IgD-negative memory B cell (primary cell): ENCODE results near the gene PHACTR1. TPM values are rescaled to one million over a fixed set of nuclear protein-coding genes. Genes with fewer than 3 reads are reported as not detected.
"Not testable (repeated sequence)": the region's sequence is repeated elsewhere in the genome, so short reads cannot be mapped to it uniquely, and the experiment has no call there.

Experiments
- H3K27ac Mint-ChIP-seq, 3 donors: one replicate each; pipeline ENCODE4 v1.8.0; 2020 to 2022; ENCODE audit warnings: mild to moderate bottlenecking in 3 of 3, mixed read lengths in 3 of 3, moderate library complexity in 1 of 3
- H3K27me3 Mint-ChIP-seq: one replicate; pipeline ENCODE4 v1.8.0; 2021; ENCODE audit warnings: mixed read lengths
- H3K36me3 Mint-ChIP-seq: one replicate; pipeline ENCODE4 v1.8.0; 2020; ENCODE audit warnings: mild to moderate bottlenecking, mixed read lengths
- H3K4me1 Mint-ChIP-seq, 3 donors: one replicate each; pipeline ENCODE4 v1.8.0; 2020 to 2022; ENCODE audit warnings: mixed read lengths in 3 of 3, mild to moderate bottlenecking in 1 of 3
- H3K4me3 Mint-ChIP-seq, 4 donors: one replicate each; pipeline ENCODE4 v1.8.0; 2020 to 2022; ENCODE audit warnings: mild to moderate bottlenecking in 4 of 4, mixed read lengths in 4 of 4, moderate library complexity in 3 of 4
- H3K9me3 Mint-ChIP-seq, 3 donors: one replicate each; pipeline ENCODE4 v1.8.0; 2020 to 2021; ENCODE audit warnings: mixed read lengths in 3 of 3, mild to moderate bottlenecking in 1 of 3
- polyA plus RNA-seq: library from polyadenylated mRNA; unstranded; fragments of 300-500 nt; fragmentation: Illumina TruSeq; gene quantifications from one replicate; pipeline ENCODE4 v1.2.3, GENCODE V29; 2021

PHACTR1 gene
- polyA plus RNA-seq, 1 donor from 2014 or later: 12.8 TPM

DNA sequence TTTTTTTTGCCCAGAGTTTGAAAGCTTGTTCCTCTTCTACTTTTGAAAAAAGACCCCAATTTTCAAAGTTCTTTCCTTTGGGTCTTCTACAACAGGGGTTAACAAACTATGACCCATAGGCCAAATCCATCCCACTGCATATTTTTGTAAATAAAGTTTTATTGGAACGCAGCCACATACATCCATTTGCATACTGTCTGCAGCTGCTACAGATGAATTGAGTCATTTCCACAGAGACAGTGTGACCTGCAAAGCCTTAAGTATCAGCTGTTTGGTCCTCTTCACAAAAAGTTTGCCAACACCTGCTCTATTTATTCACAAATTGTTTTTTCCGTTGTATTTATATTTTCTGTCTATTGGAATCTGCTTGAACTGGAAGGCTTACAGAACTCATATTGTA is 422.6 kb downstream of the PHACTR1 start:
- H3K27me3 Mint-ChIP-seq: peaks cover 2% of the 10 kb centered on the region

DNA sequence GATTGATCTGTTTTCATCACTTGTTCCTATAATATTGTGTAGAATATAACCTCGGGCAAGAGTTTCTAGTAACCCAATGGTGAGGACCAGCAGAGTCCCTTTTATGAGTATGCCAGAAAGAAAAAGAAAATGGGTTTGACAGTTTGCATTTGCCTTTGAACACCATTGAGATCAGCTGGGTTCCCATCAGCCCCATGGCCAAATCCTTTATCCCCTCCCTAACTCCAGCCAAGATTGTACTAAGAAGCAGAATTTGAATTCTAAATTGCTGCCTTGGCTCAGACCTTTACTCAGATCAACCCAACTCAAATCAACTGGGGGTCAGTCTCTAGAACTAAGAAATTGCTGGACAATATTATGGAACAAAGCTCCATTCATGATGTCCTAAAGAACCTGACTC is 424.4 kb downstream of the PHACTR1 start:
- Mint-ChIP-seq H3K4me3 (no peak overlapping the region), H3K27me3 (no peaks in the 10 kb centered on the region), H3K27ac (no peak overlapping the region), H3K9me3 (peaks cover 0 to 2% (median 0%) of the 10 kb centered on the region in 3 donors), H3K36me3 (no peaks in the 10 kb centered on the region), H3K4me1 (peaks cover 0 to 2% (median 1%) of the 10 kb centered on the region in 3 donors)

More for the DNA sequence above, 422.6 kb downstream of the PHACTR1 start:
- Mint-ChIP-seq H3K27ac (no peak overlapping the region), H3K9me3 (peaks cover 0 to 2% (median 0%) of the 10 kb centered on the region in 3 donors), H3K36me3 (no peaks in the 10 kb centered on the region), H3K4me1 (peaks cover 0 to 2% (median 1%) of the 10 kb centered on the region in 3 donors), H3K4me3 (no peak overlapping the region)

DNA sequence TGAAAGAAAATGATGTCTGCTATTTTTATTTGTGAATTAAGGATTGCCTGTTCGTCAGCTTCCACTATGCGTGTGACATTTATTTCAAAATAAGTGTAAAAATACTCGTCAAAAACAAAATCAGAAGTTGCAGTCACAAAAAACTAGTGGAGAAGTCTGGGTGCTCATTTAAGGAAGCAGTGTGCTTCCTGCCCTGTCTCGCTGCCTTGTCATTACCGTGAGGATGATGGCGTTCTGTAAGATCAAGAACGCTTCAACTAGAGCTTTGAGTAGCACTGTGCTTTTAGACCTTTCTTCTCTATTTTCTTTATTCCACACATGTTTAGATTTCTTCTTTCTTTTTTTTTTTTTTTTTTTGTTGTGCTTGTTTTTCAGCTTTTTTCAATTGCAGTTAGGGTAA is 424.8 kb downstream of the PHACTR1 start:
- Mint-ChIP-seq H3K27ac (no peak overlapping the region), H3K4me3 (no peak overlapping the region), H3K36me3 (no peaks in the 10 kb centered on the region), H3K9me3 (peaks cover 0 to 2% (median 0%) of the 10 kb centered on the region in 3 donors), H3K27me3 (no peaks in the 10 kb centered on the region), H3K4me1 (peaks cover 0 to 2% (median 1%) of the 10 kb centered on the region in 3 donors)

DNA sequence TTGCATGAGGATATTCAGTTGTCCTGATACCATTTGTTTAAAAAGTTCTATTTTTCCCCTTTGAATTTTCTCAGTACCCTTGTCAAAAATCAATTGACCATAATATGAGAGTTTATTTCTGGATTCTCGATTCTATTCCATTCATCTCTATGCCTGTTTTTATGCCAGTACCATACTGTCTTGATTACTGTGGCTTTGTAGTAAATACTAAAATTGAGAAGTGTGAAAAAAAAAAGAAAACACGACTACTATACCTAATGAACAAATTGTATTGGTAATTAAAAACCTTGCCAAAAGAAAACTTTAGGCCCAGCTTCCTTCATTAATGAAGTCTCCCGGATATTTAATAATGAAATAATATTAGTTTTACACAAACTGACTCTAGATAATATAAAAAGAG is 426.0 kb downstream of the PHACTR1 start:
- H3K9me3 Mint-ChIP-seq: no peaks in the 10 kb centered on the region

DNA sequence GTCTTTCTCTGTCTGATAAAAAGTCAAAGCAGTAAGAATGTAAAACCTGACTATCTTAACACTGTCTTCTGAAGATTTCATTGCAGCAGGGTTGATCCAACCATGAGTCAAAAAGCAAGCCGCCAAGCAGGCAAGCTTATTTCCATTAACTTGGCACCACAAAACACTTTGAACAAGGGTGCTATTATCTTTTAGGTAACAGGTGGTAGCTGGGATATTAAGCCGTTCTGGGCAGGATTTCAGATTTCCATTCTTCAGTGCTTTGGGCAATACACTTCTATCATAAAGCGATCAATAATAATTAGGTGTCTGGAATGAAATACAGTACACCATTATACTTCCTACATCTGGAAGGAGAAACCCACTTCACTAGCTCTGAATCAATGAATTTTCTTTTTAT is 429.9 kb downstream of the PHACTR1 start:
- H3K27ac Mint-ChIP-seq: no peak overlapping the region

More for the DNA sequence above, 426.0 kb downstream of the PHACTR1 start:
- no peak overlapping the region for H3K27ac Mint-ChIP-seq
- peaks cover 1% of the 10 kb centered on the region for H3K27me3 Mint-ChIP-seq
- no peak overlapping the region for H3K4me3 Mint-ChIP-seq
- H3K36me3 Mint-ChIP-seq: no peaks in the 10 kb centered on the region
- H3K4me1 Mint-ChIP-seq: peaks cover 0 to 2% (median 1%) of the 10 kb centered on the region in 3 donors

DNA sequence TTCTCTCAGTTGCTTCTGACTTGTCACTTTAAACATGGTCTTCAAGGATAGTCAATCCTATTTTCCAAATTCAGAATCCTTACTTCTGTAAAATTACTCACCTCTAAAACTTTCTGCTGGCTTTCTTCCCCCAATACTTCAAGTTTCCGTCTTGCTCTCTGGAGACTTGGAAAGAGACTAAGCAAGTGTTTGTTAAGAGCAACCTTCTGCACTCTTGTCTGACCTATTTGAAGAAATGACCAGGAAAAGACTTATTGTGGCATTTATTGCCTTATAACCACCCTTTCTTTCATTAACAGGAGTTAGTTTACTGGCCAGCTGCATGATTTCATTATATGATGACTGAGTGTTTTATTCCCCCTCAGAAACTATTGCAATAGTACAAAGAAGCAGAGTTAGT is 430.8 kb downstream of the PHACTR1 start:
- Mint-ChIP-seq H3K36me3 (no peaks in the 10 kb centered on the region), H3K9me3 (peaks cover 1 to 3% (median 3%) of the 10 kb centered on the region in 3 donors), H3K4me1 (no peaks in the 10 kb centered on the region), H3K4me3 (no peak overlapping the region), H3K27me3 (peaks cover 7% of the 10 kb centered on the region), H3K27ac (no peak overlapping the region)

More for the DNA sequence above, 429.9 kb downstream of the PHACTR1 start:
- Mint-ChIP-seq H3K4me1 (no peaks in the 10 kb centered on the region), H3K36me3 (no peaks in the 10 kb centered on the region), H3K4me3 (no peak overlapping the region), H3K27me3 (peaks cover 5% of the 10 kb centered on the region), H3K9me3 (peaks cover 1 to 3% (median 3%) of the 10 kb centered on the region in 3 donors)

DNA sequence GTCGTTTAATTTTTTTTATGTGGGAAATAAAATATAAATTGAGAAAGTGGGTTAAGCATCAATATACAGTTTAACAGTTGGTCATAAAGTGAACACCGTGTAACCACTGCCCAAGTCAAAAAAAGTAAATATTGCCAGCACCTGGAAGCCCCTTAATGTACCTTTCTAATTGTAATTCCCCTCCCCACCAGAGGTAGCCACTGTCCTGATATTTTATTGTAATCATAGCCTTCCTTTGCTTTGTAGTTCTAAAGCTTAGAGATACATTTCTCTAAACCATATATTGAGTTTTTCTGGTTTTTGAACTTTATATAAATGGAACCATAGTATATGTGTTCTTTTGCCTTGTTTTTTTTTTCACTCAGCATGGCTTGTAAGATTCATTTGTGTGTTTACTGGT is 431.2 kb downstream of the PHACTR1 start:
- no peaks in the 10 kb centered on the region for H3K36me3 Mint-ChIP-seq
- no peaks in the 10 kb centered on the region for H3K4me1 Mint-ChIP-seq
- H3K4me3 Mint-ChIP-seq: no peak overlapping the region
- H3K27ac Mint-ChIP-seq: no peak overlapping the region
- peaks cover 9% of the 10 kb centered on the region for H3K27me3 Mint-ChIP-seq
- peaks cover 1 to 3% (median 3%) of the 10 kb centered on the region in 3 donors for H3K9me3 Mint-ChIP-seq

DNA sequence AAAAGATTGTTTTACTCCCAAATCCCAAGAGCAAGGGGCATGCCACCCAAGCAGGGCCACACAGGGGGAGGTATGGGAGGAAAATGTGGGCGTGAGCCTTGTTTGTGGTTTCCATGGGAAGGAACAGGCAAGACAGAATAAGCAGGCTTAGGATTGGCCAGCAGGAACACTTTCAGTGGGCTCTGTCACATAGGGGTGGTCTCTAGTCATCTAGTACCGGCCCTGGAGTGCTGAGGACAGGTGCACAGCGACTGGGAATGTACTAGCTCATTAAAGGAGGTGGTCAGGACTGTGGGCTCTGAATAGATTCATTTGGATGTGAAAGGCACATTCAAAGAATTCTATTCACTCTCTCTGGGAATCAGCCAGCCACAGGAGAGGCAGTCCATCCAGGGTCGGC is 436.2 kb downstream of the PHACTR1 start:
- Mint-ChIP-seq H3K27ac (no peak overlapping the region), H3K36me3 (no peaks in the 10 kb centered on the region), H3K27me3 (peaks cover 7% of the 10 kb centered on the region), H3K4me1 (no peaks in the 10 kb centered on the region), H3K9me3 (peaks cover 1 to 3% (median 3%) of the 10 kb centered on the region in 3 donors), H3K4me3 (no peak overlapping the region)

DNA sequence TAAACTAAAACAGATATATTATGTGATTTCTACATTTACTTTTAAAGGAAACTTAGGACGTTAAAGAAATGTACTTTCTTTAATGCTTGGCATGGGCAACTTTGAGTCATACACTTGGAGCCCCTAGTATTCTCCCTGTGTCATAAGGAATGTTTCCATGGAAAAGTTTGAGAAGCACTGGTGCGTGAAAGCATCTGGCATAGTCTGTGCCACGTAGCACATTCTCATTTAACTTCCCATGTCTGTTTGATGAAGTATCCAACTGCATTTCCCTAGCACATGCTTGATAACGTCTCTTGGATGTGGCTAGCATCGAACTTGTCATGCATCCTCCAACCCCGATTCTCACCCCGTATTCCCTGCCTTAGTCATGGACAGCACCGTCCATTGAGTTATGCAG is 439.8 kb downstream of the PHACTR1 start:
- peaks cover 8% of the 10 kb centered on the region for H3K27me3 Mint-ChIP-seq
- no peaks in the 10 kb centered on the region for H3K36me3 Mint-ChIP-seq
- no peaks in the 10 kb centered on the region for H3K4me1 Mint-ChIP-seq
- H3K27ac Mint-ChIP-seq: no peak overlapping the region
- H3K4me3 Mint-ChIP-seq: no peak overlapping the region
- peaks cover 0 to under 1% (median 0%) of the 10 kb centered on the region in 3 donors for H3K9me3 Mint-ChIP-seq

DNA sequence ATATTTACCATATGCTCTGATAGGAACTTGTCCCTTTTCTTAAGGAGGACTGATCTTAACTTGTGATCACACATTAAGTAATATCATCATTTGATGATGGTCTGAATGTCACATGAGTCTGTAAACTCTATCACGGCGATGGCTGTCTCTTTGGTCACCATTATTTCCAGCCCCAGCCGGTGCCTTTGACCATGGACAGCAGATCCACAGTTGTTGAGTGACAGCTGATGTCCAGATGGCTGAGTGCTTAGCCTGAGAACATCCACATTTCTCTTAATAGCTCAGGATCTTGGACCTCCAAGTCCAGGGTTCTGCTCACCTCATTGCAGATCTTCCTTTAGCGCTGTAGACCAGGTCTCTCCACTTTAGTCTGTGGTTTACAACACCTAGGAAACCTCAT is 440.7 kb downstream of the PHACTR1 start:
- no peaks in the 10 kb centered on the region for H3K9me3 Mint-ChIP-seq
- no peaks in the 10 kb centered on the region for H3K36me3 Mint-ChIP-seq
- H3K4me1 Mint-ChIP-seq: no peaks in the 10 kb centered on the region
- H3K27ac Mint-ChIP-seq: no peak overlapping the region
- no peak overlapping the region for H3K4me3 Mint-ChIP-seq
- peaks cover 10% of the 10 kb centered on the region for H3K27me3 Mint-ChIP-seq

DNA sequence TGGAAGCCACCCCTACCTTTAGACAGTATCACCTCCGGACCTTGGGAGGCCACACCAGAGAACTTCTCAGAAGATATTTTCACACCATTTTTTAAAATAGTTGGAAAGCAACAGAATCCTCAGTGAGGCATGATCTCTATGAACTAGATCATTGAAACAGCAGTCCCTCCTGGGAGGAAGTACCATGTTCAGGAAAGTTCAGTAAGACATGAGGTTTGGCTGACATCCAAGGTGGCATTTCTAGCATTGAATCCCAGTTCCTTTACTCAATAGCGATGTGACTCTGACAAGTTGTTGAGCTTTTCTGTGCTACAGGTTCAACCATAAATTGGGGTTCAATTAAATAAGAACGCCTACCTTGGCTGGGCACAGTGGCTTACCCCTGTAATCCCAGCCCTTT is 442.7 kb downstream of the PHACTR1 start:
- no peak overlapping the region for H3K4me3 Mint-ChIP-seq
- H3K4me1 Mint-ChIP-seq: peaks cover 0 to 2% (median 2%) of the 10 kb centered on the region in 3 donors
- H3K9me3 Mint-ChIP-seq: no peaks in the 10 kb centered on the region
- H3K36me3 Mint-ChIP-seq: no peaks in the 10 kb centered on the region
- peaks cover 8% of the 10 kb centered on the region for H3K27me3 Mint-ChIP-seq
- no peak overlapping the region for H3K27ac Mint-ChIP-seq

DNA sequence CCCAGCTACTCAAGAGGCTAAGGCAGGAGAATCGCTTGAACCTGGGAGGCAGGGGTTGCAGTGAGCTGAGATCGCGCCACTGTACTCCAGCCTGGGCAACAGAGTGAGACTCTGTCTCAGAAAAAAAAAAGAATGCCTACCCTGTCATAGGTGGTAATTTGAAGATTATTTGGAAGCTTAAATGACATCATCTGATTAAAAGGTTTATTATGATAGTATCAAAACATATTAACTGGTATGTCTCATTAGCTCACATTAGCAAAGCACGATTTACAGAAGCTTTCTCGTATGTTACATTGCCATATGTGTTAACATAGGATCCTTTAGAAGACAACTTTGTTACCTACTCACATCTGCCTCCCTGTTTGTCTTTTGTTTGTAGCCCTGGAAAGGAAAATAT is 443.3 kb downstream of the PHACTR1 start:
- H3K4me3 Mint-ChIP-seq, H3K36me3 Mint-ChIP-seq, H3K9me3 Mint-ChIP-seq, H3K27me3 Mint-ChIP-seq, H3K27ac Mint-ChIP-seq, H3K4me1 Mint-ChIP-seq: not testable (repeated sequence)

DNA sequence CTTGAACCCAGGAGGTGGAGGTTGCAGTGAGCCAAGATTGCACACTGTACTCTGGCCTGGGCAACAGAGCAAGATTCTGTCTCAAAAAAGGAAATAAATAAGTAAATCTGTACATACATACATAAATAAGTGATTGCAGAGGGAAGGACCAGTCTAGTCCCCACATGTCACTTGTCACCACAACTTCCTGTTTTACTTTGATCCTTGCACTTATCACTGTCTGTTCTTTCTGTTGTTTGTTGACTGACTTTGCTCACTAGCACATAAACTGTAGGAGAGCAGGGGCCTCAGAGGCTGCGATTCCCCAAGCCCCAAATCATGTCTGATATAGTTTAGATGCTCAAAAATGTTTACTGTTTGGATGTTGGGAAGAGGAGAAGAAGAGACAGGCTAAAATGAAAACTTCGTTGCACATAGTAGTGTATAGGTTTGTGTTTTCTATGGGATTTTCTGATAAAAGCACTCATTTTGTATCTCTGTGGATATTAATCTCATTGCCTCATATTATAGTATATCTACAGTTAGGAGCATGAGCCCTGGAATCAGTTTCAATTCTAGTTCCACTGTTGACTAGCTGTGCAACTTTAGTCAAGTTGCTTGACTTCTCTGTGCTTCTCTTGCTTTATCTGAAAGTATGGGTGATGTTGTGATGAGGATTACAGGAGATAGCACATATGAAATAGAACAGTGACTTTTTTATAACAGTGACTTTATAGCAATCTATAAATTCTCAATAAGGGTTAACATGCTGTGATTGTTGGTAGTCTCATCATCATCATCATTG is 446.8 kb downstream of the PHACTR1 start:
- H3K27ac Mint-ChIP-seq: no peak overlapping the region
- H3K27me3 Mint-ChIP-seq: peaks cover 14% of the 10 kb centered on the region
- H3K4me1 Mint-ChIP-seq: peaks cover 0 to 2% (median 2%) of the 10 kb centered on the region in 3 donors
- no peaks in the 10 kb centered on the region for H3K36me3 Mint-ChIP-seq
- H3K4me3 Mint-ChIP-seq: no peak overlapping the region
- no peaks in the 10 kb centered on the region for H3K9me3 Mint-ChIP-seq

DNA sequence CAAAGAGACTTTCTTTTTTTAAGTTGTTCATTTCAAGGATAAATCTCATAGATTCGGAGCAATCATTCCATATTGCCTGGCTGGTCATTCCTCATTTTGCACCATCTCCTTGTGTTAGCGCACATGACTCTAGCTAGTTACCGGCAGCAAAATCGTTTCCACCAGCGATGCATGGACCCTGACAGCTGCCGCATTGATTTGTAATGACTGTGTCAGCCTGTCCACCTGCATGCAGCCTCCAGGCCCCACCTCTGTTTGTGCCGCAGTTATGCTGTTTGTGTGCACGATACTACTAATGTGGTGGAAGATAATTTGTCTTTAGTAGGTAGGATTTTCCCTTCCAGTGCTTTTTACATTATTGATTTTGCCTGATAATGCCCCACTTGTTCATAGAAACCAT is 447.7 kb downstream of the PHACTR1 start:
- Mint-ChIP-seq H3K36me3 (no peaks in the 10 kb centered on the region), H3K27ac (no peak overlapping the region), H3K9me3 (no peaks in the 10 kb centered on the region), H3K27me3 (peaks cover 20% of the 10 kb centered on the region), H3K4me3 (no peak overlapping the region), H3K4me1 (peaks cover 0 to 2% (median 2%) of the 10 kb centered on the region in 3 donors)

DNA sequence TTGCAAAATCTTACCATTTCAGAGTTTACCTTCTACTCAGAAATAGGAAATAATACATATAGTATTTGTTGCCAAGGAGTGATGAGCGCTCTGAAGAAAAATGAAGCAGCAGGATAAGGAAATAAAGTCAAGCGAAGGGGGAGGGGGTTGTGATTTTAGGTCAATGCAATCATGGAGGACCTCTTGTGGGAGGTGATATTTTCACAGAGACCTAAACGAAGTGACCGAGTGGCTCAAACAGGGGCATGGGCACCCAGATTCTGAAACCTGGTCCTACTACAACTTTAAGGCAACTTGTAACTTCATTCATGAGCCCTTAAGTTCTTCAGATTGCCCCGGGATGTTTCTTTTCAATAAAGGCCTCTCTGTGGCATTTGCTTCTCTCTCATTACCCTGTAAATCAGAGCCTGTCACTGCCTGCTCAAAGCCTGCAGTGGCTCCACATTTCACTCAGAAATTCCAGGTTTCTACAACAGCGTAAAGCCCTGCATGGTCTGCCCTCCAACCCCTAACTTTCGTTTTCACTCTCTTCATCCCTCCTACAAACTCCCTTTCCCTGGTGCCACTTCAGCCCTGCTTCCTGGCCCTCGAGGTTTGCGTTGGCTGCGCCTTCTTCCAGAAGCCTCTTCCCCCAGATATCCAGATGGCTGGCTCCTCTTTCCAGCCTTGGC is 449.1 kb downstream of the PHACTR1 start:
- Mint-ChIP-seq H3K27ac (no peak overlapping the region), H3K4me1 (peaks cover 0 to 2% (median 2%) of the 10 kb centered on the region in 3 donors), H3K9me3 (no peaks in the 10 kb centered on the region), H3K27me3 (peaks cover 26% of the 10 kb centered on the region), H3K4me3 (no peak overlapping the region), H3K36me3 (no peaks in the 10 kb centered on the region)
